Neuron (in vitro differentiated cells): ENCODE measurements around the gene PDE6A.

Experiments
- H2AFZ ChIP-seq: one replicate; pipeline ENCODE4 v1.6.1; 2013; ENCODE audit warnings: low read depth, mild to moderate bottlenecking, inconsistent platforms, low read length, moderate library complexity
- H3K27me3 ChIP-seq: one replicate; pipeline ENCODE4 v1.6.1; 2013; ENCODE audit warnings: low read length; ENCODE audit not compliant: insufficient read depth
- H3K36me3 ChIP-seq: one replicate; pipeline ENCODE4 v1.6.1; 2013; ENCODE audit warnings: low read length; ENCODE audit not compliant: insufficient read depth
- H3K4me1 ChIP-seq: one replicate; pipeline ENCODE4 v1.6.1; 2013; ENCODE audit warnings: low read length; ENCODE audit not compliant: insufficient read depth
- H3K4me3 ChIP-seq: 2 replicates; pipeline ENCODE4 v1.5.1; 2013; ENCODE audit warnings: mild to moderate bottlenecking, low read length, moderate library complexity
- H3K9me3 ChIP-seq: one replicate; pipeline ENCODE4 v1.6.1; 2013; ENCODE audit warnings: low read length

The PDE6A gene

GRCh38 chr5:149911031-149911430 is 33.6 kb downstream of the PDE6A start:
- no peaks in the 10 kb centered on the region for H3K9me3 ChIP-seq
- H3K27me3 ChIP-seq = no peaks in the 10 kb centered on the region
- no peaks in the 10 kb centered on the region for H3K4me1 ChIP-seq
- no peaks in the 10 kb centered on the region for H3K36me3 ChIP-seq
- H3K4me3 ChIP-seq = no peak overlapping the region
- H2AFZ ChIP-seq = no peak overlapping the region

GRCh38 chr5:149907828-149908227 is 36.8 kb downstream of the PDE6A start:
- H3K4me3 ChIP-seq = no peak overlapping the region
- H2AFZ ChIP-seq = no peak overlapping the region
- no peaks in the 10 kb centered on the region for H3K9me3 ChIP-seq
- no peaks in the 10 kb centered on the region for H3K36me3 ChIP-seq
- no peaks in the 10 kb centered on the region for H3K4me1 ChIP-seq
- H3K27me3 ChIP-seq = no peaks in the 10 kb centered on the region

- Histone ChIP-seq H3K4me1 (no peaks in the 10 kb centered on the region), H3K4me3 (no peak overlapping the region), H3K27me3 (no peaks in the 10 kb centered on the region), H3K9me3 (no peaks in the 10 kb centered on the region), H3K36me3 (no peaks in the 10 kb centered on the region), H2AFZ (no peak overlapping the region)
These were observed 39.6 kb downstream of the PDE6A start for GRCh38 chr5:149904977-149905376.

- Histone ChIP-seq H3K36me3 (no peaks in the 10 kb centered on the region), H3K9me3 (no peaks in the 10 kb centered on the region), H3K4me3 (no peak overlapping the region), H3K4me1 (no peaks in the 10 kb centered on the region), H3K27me3 (no peaks in the 10 kb centered on the region), H2AFZ (no peak overlapping the region)
These were observed 40.2 kb downstream of the PDE6A start for GRCh38 chr5:149904293-149904886.

- no peak overlapping the region for H2AFZ ChIP-seq
- no peak overlapping the region for H3K4me3 ChIP-seq
- H3K27me3 ChIP-seq = no peaks in the 10 kb centered on the region
- H3K9me3 ChIP-seq = no peaks in the 10 kb centered on the region
- no peaks in the 10 kb centered on the region for H3K36me3 ChIP-seq
- no peaks in the 10 kb centered on the region for H3K4me1 ChIP-seq
These were observed 41.2 kb downstream of the PDE6A start for GRCh38 chr5:149903404-149903803.

GRCh38 chr5:149902177-149902576 is 42.4 kb downstream of the PDE6A start:
- H3K36me3 ChIP-seq = no peaks in the 10 kb centered on the region
- H3K9me3 ChIP-seq = no peaks in the 10 kb centered on the region

GRCh38 chr5:149901511-149901910 is 43.1 kb downstream of the PDE6A start:
- Histone ChIP-seq H2AFZ (no peak overlapping the region), H3K4me3 (no peak overlapping the region), H3K4me1 (no peaks in the 10 kb centered on the region), H3K9me3 (no peaks in the 10 kb centered on the region), H3K27me3 (no peaks in the 10 kb centered on the region), H3K36me3 (no peaks in the 10 kb centered on the region)

More at GRCh38 chr5:149902177-149902576, 42.4 kb downstream of the PDE6A start:
- H2AFZ ChIP-seq = no peak overlapping the region
- H3K27me3 ChIP-seq = no peaks in the 10 kb centered on the region
- no peak overlapping the region for H3K4me3 ChIP-seq
- no peaks in the 10 kb centered on the region for H3K4me1 ChIP-seq

- Histone ChIP-seq H3K36me3 (no peaks in the 10 kb centered on the region), H3K27me3 (no peaks in the 10 kb centered on the region), H3K4me1 (no peaks in the 10 kb centered on the region), H3K4me3 (no peak overlapping the region), H2AFZ (no peak overlapping the region), H3K9me3 (no peaks in the 10 kb centered on the region)
These were observed 44.2 kb downstream of the PDE6A start for GRCh38 chr5:149900390-149900789.

- Histone ChIP-seq H3K4me3 (no peak overlapping the region), H3K4me1 (no peaks in the 10 kb centered on the region), H3K9me3 (no peaks in the 10 kb centered on the region), H3K36me3 (no peaks in the 10 kb centered on the region), H2AFZ (no peak overlapping the region), H3K27me3 (no peaks in the 10 kb centered on the region)
These were observed 45.8 kb downstream of the PDE6A start for GRCh38 chr5:149898811-149899210.

GRCh38 chr5:149895416-149896345 is 48.9 kb downstream of the PDE6A start:
- Histone ChIP-seq H3K4me3 (no peak overlapping the region), H3K9me3 (no peaks in the 10 kb centered on the region), H3K4me1 (no peaks in the 10 kb centered on the region), H3K27me3 (no peaks in the 10 kb centered on the region), H2AFZ (no peak overlapping the region), H3K36me3 (no peaks in the 10 kb centered on the region)

- Histone ChIP-seq H3K27me3 (no peaks in the 10 kb centered on the region), H2AFZ (no peak overlapping the region), H3K4me1 (no peaks in the 10 kb centered on the region), H3K9me3 (no peaks in the 10 kb centered on the region), H3K4me3 (no peak overlapping the region), H3K36me3 (no peaks in the 10 kb centered on the region)
These were observed 50.4 kb downstream of the PDE6A start for GRCh38 chr5:149894237-149894636.

- no peak overlapping the region for H3K4me3 ChIP-seq
- H3K9me3 ChIP-seq = no peaks in the 10 kb centered on the region
- H3K36me3 ChIP-seq = no peaks in the 10 kb centered on the region
- H2AFZ ChIP-seq = no peak overlapping the region
- H3K27me3 ChIP-seq = no peaks in the 10 kb centered on the region
- no peaks in the 10 kb centered on the region for H3K4me1 ChIP-seq
These were observed 51.1 kb downstream of the PDE6A start for GRCh38 chr5:149893403-149893931.

GRCh38 chr5:149892594-149892993 is 52.0 kb downstream of the PDE6A start:
- Histone ChIP-seq H3K9me3 (no peaks in the 10 kb centered on the region), H3K36me3 (no peaks in the 10 kb centered on the region), H3K4me3 (no peak overlapping the region), H3K27me3 (no peaks in the 10 kb centered on the region), H3K4me1 (no peaks in the 10 kb centered on the region), H2AFZ (no peak overlapping the region)
